Activated CD4-positive, alpha-beta memory T cell treated with anti-CD3 and anti-CD28 coated beads, Interleukin-2, amount 10 ng/mL, durations not matched to agents 7 days and 5 days (primary cell): ENCODE data around the gene CLPTM1L. TPM values are rescaled to one million over a fixed set of nuclear protein-coding genes. Genes with fewer than 3 reads are reported as not detected.
"Not testable (repeated sequence)": the region's sequence is repeated elsewhere in the genome, so short reads cannot be mapped to it uniquely, and the experiment has no call there.

Experiments
- CTCF ChIA-PET: fragments of 350-600 bp; sonication (Branson Sonifier 250); formaldehyde crosslinking; loops from one replicate; lab custom pipeline; 2021; ENCODE audit warnings: antibody characterized with exemption, inconsistent platforms; lab: Charles Lee
- POLR2A ChIA-PET: fragments of 350-600 bp; sonication (Branson Sonifier 250); formaldehyde crosslinking; loops from one replicate; lab custom pipeline; 2021; ENCODE audit warnings: antibody characterized with exemption; lab: Charles Lee
- DNase-seq: peaks from one replicate; pipeline ENCODE4 v3.0.0-alpha.2; 2020
- H3K27ac Mint-ChIP-seq: one replicate; pipeline ENCODE4 v1.8.0; 2021; ENCODE audit warnings: mild to moderate bottlenecking, mixed read lengths
- H3K27me3 Mint-ChIP-seq: one replicate; pipeline ENCODE4 v1.8.0; 2021; ENCODE audit warnings: mixed read lengths
- H3K36me3 Mint-ChIP-seq: one replicate; pipeline ENCODE4 v1.8.0; 2021; ENCODE audit warnings: low read depth, mixed read lengths
- H3K4me1 Mint-ChIP-seq: one replicate; pipeline ENCODE4 v1.8.0; 2021; ENCODE audit warnings: mixed read lengths
- H3K4me3 Mint-ChIP-seq: one replicate; pipeline ENCODE4 v1.8.0; 2021; ENCODE audit warnings: mild to moderate bottlenecking, mixed read lengths
- H3K9me3 Mint-ChIP-seq: one replicate; pipeline ENCODE4 v1.8.0; 2021; ENCODE audit warnings: mixed read lengths
- total RNA-seq, 2 experiments: library from RNA; stranded (reverse); gene quantifications; one replicate each; pipeline ENCODE4 v1.2.3, GENCODE V29; 2021

Gene CLPTM1L
- total RNA-seq, 2 experiments from 2014 or later, result 99.7 to 101 TPM

DNA sequence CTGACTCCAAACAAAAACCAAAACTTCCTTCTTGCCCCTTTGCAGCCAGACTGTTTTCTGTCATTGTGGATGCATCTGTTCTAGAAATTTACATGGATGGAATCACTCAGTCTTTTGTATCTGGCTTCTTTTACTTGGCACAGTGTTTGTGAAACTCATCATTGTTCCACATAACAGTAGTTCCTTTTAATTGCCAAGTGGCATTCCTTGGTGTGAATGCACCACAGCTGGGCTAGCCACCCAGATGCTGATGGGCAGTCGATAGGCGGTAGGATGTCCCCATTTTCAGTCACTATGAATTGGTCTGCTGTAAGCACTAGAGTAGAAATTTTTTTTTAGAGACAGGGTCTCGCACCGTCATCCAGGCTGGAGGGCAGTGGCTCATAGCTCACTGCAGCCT lies 6.3 kb upstream of the CLPTM1L start:
- Mint-ChIP-seq H3K27me3 (peaks cover 2% of the 10 kb centered on the region), H3K9me3 (no peaks in the 10 kb centered on the region), H3K4me3 (no peak overlapping the region), H3K4me1 (peaks cover 10% of the 10 kb centered on the region), H3K27ac (no peak overlapping the region), H3K36me3 (no peaks in the 10 kb centered on the region)
- POLR2A ChIA-PET, result no interaction called here
- CTCF ChIA-PET, result no interaction called here
- DNase-seq, result no peak

DNA sequence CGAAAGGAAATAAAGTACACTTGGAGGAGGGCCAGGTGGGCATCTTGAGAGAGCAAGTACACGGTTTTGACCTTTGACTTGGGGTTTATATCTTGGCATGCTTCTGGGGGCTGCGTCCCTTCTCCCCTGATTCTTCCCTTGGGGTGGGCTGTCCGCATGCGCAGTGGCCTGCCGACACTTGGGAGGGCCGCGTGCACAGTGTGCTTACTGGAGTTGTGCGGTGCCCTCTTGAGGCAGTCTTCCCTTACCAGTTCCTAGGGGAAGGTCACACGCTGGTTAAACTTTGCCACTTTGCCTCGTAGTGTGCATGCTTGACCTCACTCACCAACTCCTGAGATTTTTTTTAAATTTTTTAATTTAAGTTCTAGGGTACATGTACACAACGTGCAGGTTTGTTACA lies 4.3 kb upstream of the CLPTM1L start:
- Mint-ChIP-seq H3K9me3 (no peaks in the 10 kb centered on the region), H3K4me1 (peaks cover 17% of the 10 kb centered on the region)
- POLR2A ChIA-PET, result no interaction called here

DNA sequence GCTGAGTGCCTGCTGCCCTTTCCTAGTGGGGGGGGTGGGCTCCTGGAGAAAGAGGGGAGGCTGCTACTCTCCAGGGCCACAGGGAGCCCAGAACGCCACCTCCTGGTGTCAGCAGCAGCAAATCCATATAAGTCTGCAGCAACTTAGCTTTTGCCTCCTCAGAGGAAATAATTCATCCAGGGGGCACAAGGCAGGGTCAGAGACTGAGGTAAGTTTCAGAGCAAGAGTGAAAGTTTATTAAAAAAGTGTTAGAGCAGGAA lies 4.0 kb upstream of the CLPTM1L start:
- Mint-ChIP-seq H3K9me3 (no peaks in the 10 kb centered on the region), H3K27ac (no peak overlapping the region), H3K4me3 (no peak overlapping the region), H3K27me3 (peaks cover 2% of the 10 kb centered on the region), H3K4me1 (peaks cover 20% of the 10 kb centered on the region), H3K36me3 (peaks cover 4% of the 10 kb centered on the region)
- ChIA-PET CTCF (interaction anchor here (0.8 to 1.0 kb wide), 2 partner anchors 31 to 182 kb away, joined by 4 read pairs; no protein-coding TSS in a partner anchor), POLR2A (no interaction called here)
- DNase-seq, result no peak

More for the DNA sequence above, 4.3 kb upstream of the CLPTM1L start:
- CTCF ChIA-PET, result no interaction called here
- H3K27ac Mint-ChIP-seq, result no peak overlapping the region
- H3K27me3 Mint-ChIP-seq, result peaks cover 2% of the 10 kb centered on the region
- H3K36me3 Mint-ChIP-seq, result peaks cover under 1% of the 10 kb centered on the region
- DNase-seq, result no peak
- H3K4me3 Mint-ChIP-seq, result no peak overlapping the region

DNA sequence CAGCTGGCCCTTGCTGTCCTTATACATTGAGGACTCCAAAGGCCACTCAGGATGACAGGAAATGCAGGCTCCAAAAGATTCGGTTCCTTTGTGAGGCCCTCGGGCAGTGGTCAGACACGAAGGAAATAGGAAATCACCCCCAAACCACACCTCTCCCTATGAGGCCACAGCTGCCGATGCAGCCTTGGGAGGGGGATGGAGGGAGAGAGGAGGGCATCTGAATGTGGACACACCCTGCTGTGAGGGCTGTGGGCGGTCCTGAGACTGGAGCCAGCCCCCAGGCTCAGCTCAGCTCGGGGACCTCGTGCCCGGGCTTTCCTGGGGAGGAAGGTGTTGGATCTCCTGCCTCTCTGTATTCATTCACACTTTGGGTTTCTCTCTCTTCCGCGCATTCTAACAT lies 2.7 kb upstream of the CLPTM1L start:
- no peak overlapping the region for H3K27ac Mint-ChIP-seq
- H3K4me3 Mint-ChIP-seq, result no peak overlapping the region
- DNase-seq, result no peak
- CTCF ChIA-PET, result interaction anchor here (1.1 kb wide), 1 partner anchor 38 kb away, joined by 3 read pairs; no protein-coding TSS in a partner anchor
- H3K27me3 Mint-ChIP-seq, result peaks cover 2% of the 10 kb centered on the region
- POLR2A ChIA-PET, result interaction anchor here (0.6 to 1.3 kb wide), 2 partner anchors 27 to 35 kb away, joined by 3 read pairs; no protein-coding TSS in a partner anchor
- H3K36me3 Mint-ChIP-seq, result peaks cover 9% of the 10 kb centered on the region
- peaks cover 30% of the 10 kb centered on the region for H3K4me1 Mint-ChIP-seq
- H3K9me3 Mint-ChIP-seq, result no peaks in the 10 kb centered on the region

DNA sequence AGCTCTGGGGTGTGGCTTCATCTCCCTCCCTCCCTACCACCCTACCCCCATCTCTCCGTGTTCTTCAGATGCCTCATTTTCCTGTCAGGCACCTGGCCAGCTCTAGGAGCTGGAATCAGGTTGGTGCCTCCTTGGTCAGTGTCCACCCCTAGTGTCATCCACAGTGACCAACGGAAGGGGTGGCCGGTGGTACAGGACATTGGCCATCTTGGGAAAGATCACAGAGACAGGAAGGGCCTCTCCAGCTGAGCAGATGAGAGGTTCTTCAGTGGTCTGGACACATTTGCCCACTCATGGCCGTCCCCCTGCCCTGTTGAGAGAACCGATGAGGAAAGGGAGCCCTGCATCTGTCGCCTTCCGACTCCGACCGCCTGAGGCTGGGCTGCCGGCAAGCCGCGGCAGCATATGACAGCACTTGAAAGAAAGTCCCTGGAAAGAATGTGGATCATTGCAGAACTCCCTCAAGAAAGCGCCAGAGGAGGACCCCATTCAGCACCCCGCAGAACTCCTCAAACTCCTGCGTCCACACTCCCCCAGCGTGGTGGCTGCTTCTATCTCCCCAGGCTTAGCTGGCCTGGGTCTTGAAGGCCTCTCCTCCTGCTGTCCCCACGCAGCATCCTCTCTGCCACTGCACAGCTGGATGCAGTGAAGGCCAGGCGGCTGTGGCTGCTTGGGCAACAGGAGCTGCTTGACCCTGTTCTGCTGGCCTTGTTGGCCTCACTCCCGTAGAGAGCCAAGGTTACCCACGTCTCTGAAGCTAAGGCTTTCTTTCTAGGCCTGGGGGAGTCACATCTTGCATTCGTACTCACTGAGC lies 1.9 kb upstream of the CLPTM1L start:
- H3K27me3 Mint-ChIP-seq, result peaks cover 2% of the 10 kb centered on the region

DNA sequence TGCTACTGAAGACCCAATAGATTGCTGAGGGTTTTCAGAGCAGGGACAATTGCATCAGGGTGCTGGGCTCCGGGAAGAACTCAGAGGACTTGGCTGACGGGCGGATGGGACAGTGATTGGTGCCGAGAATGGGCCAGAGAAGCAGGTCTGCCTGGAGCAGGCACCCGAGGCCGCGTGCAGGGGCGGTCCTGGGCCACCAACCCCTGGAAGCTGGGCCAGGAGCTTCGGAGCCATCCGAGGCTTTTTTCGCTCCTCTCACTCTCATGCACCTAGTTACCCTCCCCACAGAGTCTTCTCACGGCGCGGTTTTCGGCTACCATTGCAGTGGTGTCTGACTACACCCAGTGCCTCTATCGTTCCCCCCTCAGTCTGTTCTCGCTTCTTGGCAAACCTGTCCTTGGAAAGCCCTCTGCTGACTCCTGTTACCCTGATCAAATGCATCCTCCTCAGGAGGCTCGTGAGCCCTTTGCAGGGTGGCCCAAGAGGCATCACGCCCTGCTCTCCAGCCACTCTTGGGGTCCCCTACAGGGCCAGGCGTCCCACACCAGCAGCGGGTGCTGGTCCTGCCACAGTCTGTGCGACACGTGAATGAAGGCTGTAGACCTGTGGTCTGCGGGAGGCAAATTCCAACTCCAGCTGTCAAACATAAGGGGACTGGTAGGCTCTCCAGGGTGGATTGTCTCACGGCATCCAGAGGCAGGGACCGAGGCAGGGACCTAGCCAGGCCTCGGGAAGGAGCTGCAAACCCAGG lies 1.2 kb upstream of the CLPTM1L start:
- peaks cover 35% of the 10 kb centered on the region for H3K4me1 Mint-ChIP-seq
- no peaks in the 10 kb centered on the region for H3K9me3 Mint-ChIP-seq
- H3K36me3 Mint-ChIP-seq, result peaks cover 21% of the 10 kb centered on the region
- no peaks in the 10 kb centered on the region for H3K27me3 Mint-ChIP-seq
- CTCF ChIA-PET, result interaction anchor here (0.6 kb wide), 1 partner anchor 354 kb away, joined by 3 read pairs; no protein-coding TSS in a partner anchor
- no peak overlapping the region for H3K27ac Mint-ChIP-seq
- DNase-seq, result no peak
- H3K4me3 Mint-ChIP-seq, result peak overlapping the region; percentile 73
- POLR2A ChIA-PET, result interaction anchor here (0.6 to 3.0 kb wide), 8 partner anchors 11 to 91 kb away, joined by 3 to 21 read pairs (median 6); no protein-coding TSS in a partner anchor

More for the DNA sequence above, 1.9 kb upstream of the CLPTM1L start:
- H3K27ac Mint-ChIP-seq, result peak overlapping the region; percentile 30
- peak overlapping the region; percentile 73 for H3K4me3 Mint-ChIP-seq
- ChIA-PET CTCF (interaction anchor here (1.1 kb wide), 1 partner anchor 39 kb away, joined by 3 read pairs; no protein-coding TSS in a partner anchor), POLR2A (interaction anchor here (0.6 to 1.3 kb wide), 3 partner anchors 26 to 40 kb away, joined by 3 to 4 read pairs (median 3); no protein-coding TSS in a partner anchor)
- H3K9me3 Mint-ChIP-seq, result no peaks in the 10 kb centered on the region
- no peak for DNase-seq
- peaks cover 32% of the 10 kb centered on the region for H3K4me1 Mint-ChIP-seq
- peaks cover 13% of the 10 kb centered on the region for H3K36me3 Mint-ChIP-seq

DNA sequence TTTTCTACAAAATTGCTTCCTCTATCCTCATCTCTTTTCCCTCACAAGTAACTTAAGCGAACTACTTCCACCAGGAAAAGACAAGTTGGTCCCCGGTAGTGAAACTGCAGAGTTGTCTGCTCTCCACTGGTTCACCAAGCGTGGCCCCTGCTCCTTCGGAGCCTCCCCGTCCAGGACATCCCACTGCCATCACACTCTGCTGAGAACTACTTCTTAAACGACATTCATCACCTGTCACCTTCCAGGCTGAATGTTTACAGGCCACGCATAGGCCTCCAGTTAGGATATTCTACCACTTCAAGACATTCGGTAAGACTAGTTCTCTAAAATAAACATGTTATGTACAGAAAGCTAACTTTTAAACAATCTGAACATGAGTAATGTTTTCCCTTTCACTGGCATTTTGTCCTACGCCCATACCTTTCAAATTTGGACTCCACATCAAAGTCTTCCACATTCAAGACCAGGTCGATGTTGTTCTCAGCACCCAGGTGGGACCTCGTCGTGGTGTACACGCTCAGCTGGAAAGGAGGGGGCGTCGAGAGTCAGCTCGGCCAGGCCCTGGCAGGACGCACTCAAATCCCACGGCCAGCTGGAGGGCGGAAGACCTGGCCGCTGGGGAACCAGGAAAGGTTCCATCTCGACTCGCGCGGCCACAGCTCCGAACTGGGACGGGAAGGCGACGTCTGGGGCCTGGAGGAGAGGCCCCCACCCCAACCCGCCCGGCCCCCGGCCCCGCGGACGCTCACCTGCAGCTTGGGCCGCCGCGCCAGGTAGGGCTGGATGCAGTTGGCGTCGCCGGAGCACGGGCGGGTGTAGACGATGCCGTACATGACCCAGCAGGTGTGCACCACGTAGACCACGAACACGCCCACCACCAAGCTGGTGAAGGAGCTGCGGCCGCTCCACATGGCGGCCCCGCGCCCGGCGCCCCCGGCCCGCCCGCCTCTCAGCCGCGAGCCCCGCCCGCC lies 683 bp downstream of the CLPTM1L start:
- peak overlapping the region; percentile 93 for H3K4me3 Mint-ChIP-seq
- POLR2A ChIA-PET, result interaction anchor here (0.8 to 3.0 kb wide), 13 partner anchors 9 to 290 kb away, joined by 3 to 21 read pairs (median 5); partner anchors contain the start of genes LPCAT1 and TERT
- no peaks in the 10 kb centered on the region for H3K9me3 Mint-ChIP-seq
- peak overlapping the region; percentile 83 for H3K27ac Mint-ChIP-seq
- peak; percentile 30 for DNase-seq
- peaks cover 35% of the 10 kb centered on the region for H3K4me1 Mint-ChIP-seq
- H3K27me3 Mint-ChIP-seq, result no peaks in the 10 kb centered on the region
- peaks cover 29% of the 10 kb centered on the region for H3K36me3 Mint-ChIP-seq
- CTCF ChIA-PET, result interaction anchor here (1.6 kb wide), 1 partner anchor 36 kb away, joined by 3 read pairs; no protein-coding TSS in a partner anchor

DNA sequence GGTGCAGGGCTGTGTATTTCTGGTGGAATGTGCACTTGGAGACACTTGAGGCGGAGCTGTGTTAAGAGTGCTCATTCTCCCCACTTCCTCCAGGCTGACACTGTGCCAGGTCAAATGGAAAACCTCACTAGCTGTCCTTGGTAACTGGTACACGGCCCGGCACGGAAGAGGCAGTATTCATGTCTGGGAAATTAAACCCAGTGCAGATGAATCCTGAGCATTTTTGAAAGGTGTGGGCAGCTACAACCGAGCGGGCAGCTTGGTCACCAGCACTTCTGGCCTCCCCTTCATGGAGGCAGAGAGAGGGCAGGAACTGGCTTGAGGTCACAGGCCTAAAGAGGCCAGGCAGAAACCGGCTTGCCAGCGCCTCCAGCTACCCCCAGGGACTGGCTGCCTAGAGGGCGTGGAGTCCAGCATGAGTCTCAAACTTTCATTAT lies 1.6 kb downstream of the CLPTM1L start:
- Mint-ChIP-seq H3K27ac (no peak overlapping the region), H3K4me1 (peaks cover 35% of the 10 kb centered on the region), H3K36me3 (peaks cover 29% of the 10 kb centered on the region), H3K9me3 (no peaks in the 10 kb centered on the region), H3K4me3 (peak overlapping the region; percentile 93), H3K27me3 (no peaks in the 10 kb centered on the region)
- POLR2A ChIA-PET, result interaction anchor here (0.7 to 3.0 kb wide), 5 partner anchors 11 to 234 kb away, joined by 3 to 10 read pairs (median 9); no protein-coding TSS in a partner anchor
- CTCF ChIA-PET, result interaction anchor here (0.7 to 1.6 kb wide), 2 partner anchors 26 to 37 kb away, joined by 3 read pairs; no protein-coding TSS in a partner anchor
- DNase-seq, result no peak

DNA sequence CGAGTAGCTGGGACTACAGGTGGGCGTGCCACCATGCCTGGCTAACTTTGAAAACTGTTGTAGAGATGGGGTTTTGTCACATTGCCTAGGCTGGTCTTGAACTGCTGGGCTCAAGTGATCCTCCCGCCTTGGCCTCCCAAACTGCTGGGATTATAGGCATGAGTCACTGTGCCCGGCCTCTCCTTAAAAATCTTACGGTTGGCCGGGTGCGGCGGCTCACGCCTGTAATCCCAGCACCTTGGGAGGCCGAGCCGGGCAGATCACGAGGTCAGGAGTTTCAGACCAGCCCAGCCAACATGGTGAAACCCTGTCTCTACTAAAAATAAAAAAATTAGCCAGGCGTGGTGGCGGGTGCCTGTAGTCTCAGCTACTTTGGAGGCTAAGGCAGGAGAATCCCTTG lies 2.2 kb downstream of the CLPTM1L start:
- H3K9me3 Mint-ChIP-seq, H3K4me3 Mint-ChIP-seq, CTCF ChIA-PET, DNase-seq, H3K27ac Mint-ChIP-seq, H3K27me3 Mint-ChIP-seq: not testable (repeated sequence)
- POLR2A ChIA-PET, result interaction anchor here (0.7 to 3.0 kb wide), 3 partner anchors 44 to 234 kb away, joined by 3 to 9 read pairs (median 3); no protein-coding TSS in a partner anchor
- Mint-ChIP-seq H3K4me1 (peaks cover 35% of the 10 kb centered on the region), H3K36me3 (peaks cover 33% of the 10 kb centered on the region)

DNA sequence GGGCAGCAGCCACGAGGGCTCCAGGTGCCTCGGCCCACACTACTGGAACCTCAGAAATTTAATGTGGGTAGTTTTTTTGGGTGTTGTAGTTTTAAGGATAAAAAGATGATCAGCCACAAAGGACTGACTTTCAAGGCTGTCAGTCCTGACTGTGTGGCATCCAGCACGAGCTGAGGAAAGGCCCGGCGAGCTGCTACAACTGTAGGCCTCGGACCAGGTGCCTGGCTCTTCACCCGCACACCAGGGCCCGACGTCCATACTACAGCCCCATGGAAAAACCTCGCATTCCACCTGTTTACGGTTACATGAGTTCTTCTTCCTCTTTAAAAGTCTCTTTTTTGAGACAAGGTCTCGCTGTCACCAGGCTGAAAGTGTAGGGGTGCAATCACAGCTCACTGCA lies 2.6 kb downstream of the CLPTM1L start:
- H3K27me3 Mint-ChIP-seq, result no peaks in the 10 kb centered on the region
- peaks cover 33% of the 10 kb centered on the region for H3K4me1 Mint-ChIP-seq
- H3K4me3 Mint-ChIP-seq, result no peak overlapping the region
- CTCF ChIA-PET, result no interaction called here
- H3K36me3 Mint-ChIP-seq, result peaks cover 37% of the 10 kb centered on the region
- no peak for DNase-seq
- no peak overlapping the region for H3K27ac Mint-ChIP-seq
- no peaks in the 10 kb centered on the region for H3K9me3 Mint-ChIP-seq
- POLR2A ChIA-PET, result interaction anchor here (1.3 to 1.6 kb wide), 2 partner anchors 26 to 44 kb away, joined by 3 to 4 read pairs; no protein-coding TSS in a partner anchor

DNA sequence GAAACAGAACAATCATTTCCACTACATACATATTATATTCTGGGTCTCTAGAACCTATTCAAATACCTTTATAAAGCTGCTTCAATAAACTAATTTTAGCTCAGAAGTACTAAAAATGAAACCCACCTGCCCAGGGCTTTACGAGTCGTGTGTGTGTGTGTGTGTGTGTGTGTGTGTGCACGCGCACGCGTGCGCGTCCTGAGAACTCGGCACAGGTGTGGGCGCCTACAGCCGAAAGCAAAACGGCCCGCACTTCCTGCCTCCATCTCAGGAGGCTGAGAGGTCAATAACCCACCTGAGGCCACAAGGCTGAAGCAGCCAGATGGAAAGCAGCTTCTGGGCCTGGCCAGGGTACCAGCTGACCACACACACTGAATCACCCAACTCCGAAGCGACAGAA lies 3.0 kb downstream of the CLPTM1L start:
- H3K4me3 Mint-ChIP-seq, result no peak overlapping the region
- no peak overlapping the region for H3K27ac Mint-ChIP-seq
- H3K36me3 Mint-ChIP-seq, result peaks cover 40% of the 10 kb centered on the region
- no peaks in the 10 kb centered on the region for H3K9me3 Mint-ChIP-seq
- no peaks in the 10 kb centered on the region for H3K27me3 Mint-ChIP-seq
- DNase-seq, result no peak
- peaks cover 29% of the 10 kb centered on the region for H3K4me1 Mint-ChIP-seq
- ChIA-PET CTCF (no interaction called here), POLR2A (interaction anchor here (1.6 kb wide), 1 partner anchor 26 kb away, joined by 4 read pairs; no protein-coding TSS in a partner anchor)

DNA sequence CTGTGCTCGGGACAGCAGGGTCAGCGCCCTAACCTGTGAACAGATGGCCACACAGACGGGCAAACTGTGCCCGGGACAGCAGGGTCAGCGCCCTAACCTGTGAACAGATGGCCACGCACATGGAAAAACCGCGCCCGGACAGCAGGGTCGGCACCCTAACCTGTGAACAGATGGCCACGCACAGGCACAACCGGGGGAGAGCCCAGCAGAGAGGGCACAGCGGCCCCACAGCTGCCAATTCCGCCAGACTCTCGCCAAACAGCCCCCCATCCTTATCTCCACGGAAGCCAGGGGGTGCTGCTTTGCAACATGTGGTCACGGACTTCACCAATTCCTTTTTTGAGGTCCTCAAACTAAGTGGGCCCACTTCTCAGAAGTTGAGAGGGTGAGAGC lies 5.1 kb downstream of the CLPTM1L start:
- CTCF ChIA-PET, H3K9me3 Mint-ChIP-seq, H3K4me3 Mint-ChIP-seq, DNase-seq, H3K27ac Mint-ChIP-seq, H3K27me3 Mint-ChIP-seq, POLR2A ChIA-PET: not testable (repeated sequence)
- Mint-ChIP-seq H3K36me3 (peaks cover 57% of the 10 kb centered on the region), H3K4me1 (peaks cover 28% of the 10 kb centered on the region)
